Effector CD4-positive, alpha-beta T cell (primary cell): ENCODE data around the gene KLK3.

Experiments used
- DNase-seq: peaks from one replicate; pipeline ENCODE4 v3.0.0-alpha.2; 2020

KLK3 gene

DNA sequence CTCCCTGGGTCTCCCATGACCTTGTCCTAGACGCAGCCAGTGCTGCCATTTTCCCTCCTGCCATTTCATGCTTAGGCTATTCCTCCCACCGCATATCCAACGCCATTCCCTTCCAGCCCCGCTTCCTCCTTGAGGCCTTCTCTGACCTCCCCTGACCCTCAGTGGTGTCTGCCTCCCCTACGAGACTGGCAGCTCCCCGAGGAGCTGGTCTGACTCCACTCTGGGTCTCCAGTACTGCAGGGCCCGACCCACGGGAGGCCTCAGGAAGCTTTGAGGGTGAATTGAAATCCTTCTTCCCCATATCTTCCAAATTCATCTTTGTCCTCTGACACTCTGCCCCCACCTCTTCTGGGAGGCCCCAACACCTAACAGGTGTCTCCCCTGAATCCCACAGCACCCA is 22.0 kb upstream of the KLK3 start:
- DNase-seq = no peak

DNA sequence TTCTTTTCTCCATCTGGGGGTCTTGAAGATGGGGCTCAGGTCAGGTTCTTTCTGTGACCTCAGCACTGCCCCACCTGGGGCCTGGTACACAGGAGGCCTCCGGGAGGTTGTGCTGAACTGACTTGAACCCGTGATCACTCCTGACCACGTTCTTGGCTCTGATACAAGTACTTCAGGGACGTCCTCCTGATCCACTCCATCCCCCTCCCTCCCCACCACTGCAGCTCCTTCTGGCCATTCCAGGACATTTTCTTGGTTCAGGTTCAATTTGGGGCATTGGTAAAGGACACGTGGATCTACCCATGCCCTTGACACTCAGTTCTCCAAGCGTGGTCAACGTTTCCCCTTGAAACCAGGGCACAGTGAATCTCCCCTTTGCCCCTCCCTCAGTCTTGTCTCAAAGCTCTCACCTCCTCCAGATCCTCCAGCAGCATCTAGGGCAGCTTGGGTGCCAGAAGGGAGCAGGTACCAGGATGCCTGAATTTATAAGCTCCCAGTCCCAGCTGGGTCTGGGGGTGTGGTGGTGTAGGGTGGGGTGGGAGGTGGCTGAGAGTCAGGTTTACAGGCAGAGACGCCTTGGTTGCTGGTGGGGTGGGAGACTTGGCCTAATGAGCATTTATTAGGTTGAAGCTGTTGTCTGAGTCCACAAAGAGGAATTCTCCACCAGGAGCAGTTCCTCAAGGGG is 21.5 kb upstream of the KLK3 start, which contains the start of gene KLK15:
TSS of gene KLK15 (minus strand) at position 458 of the 685 bp plus-strand sequence. CDS start 2,082 bp downstream, outside the sequence.
- DNase-seq = no peak

DNA sequence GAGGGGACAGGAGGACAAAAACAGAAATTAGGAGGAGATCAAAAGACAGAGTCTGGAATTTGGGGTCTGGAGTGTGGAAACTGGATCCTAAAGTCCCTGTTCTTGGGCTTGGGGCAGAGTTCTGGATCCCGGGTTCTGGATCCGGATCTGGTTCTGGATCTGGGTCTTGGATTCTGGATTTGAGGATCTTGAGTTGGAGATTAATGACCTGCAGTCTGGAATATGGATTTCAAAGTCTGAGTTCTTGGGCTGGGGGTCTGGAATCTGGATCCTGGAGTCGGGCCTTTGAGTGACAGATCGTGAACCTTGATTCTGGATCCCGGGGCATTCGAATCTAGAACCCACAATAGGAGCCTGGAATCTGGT is 20.9 kb upstream of the KLK3 start:
- no peak for DNase-seq

DNA sequence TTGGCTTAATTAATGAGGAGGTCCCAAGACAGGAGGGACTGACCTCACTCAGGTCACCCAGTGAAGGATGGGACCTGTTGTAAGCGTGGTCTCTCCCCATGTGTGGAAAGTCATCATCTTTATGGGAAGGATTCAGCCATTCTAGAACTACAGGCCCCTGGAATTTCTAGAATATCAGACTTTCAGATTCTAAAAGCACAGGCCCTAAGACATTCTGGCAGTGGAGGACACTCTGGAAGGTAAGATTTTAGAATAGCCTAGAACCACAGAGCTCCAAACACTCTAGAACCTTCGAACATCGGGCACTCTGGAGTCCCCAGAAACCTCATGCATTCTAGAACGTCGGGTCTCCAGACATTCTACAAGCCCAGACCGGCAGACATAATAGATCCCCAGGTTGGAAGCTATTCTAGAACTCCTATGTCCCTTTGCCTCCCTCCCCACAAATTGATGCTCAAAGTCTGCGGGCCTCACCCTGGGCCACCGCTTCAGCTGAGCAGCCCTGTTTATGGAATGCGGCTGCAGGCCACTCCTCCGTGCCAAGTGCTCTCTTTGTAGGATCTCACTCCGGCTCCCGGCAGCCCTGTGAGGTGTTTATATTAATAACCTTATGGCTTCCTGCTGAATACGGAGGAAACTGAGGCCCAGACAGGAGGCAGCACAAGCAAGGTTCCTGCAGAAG is 19.5 kb upstream of the KLK3 start:
- DNase-seq = no peak

DNA sequence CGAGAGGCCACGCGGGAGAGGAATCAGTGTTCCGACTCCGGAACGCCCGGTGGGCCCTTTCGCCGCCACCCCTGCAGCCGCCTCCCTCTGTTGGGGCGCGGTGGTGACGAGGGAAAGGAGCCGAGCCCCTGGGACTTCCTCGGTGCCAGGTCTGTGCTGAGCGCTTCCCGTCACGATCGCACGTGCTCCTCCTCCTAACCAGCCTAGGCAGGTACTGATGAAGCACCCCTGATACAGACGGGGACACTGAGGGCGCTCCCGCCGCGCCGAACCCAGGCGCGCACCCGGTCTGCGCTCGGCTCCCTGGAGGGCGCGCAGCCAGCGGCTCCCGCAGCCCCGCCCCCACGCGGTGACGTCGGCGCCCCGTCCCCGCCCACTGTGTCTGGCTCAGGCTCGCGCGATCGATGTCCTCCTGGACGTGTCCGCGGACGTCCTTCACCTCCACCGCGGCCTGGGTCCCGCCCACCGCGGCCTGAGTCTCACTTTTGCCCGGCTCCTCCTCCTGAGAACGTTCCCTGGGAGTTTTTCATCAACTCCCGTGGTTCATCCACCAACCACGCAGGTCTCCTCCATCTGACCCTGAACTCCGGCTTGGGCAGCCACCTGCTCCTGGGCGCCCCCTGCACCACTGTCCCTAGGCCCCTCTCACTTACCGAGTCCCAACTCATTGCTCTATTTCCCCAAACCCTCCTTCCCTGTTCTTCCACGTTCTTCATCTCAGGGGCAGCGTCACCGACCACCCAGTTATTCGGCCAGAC is 18.8 kb upstream of the KLK3 start:
- peak; percentile 39 for DNase-seq

DNA sequence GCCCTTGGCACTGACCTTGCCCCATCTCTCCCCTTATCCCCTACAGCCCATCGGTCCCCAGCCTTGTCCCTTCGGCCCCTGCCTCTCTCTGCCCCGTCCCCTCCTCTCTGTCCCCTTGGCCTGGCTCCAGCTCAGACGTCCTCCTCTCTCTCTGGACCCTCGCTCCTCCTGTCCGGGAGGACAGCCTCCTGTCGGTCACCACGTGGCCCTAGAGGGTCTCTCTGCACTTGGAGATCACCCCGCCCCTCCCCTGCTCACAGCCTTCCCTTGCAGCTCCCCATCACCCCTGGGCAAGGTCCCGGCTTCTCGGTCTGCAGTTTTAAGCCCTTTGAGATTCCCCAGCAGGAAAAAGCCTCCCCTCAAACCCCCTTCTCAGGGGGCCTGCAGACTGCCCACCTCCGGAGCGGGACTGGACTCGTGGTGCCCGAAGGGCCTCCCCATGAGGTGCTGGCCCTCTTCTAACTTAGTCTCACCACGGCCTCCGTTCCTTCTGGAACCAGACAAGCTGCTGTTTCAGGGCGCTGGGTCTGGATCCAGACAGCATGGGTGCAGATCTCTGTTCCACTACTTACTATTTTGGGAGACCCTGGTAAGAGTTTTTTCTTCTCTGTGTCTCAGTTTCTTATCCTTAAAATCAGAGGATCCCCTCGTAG is 18.0 kb upstream of the KLK3 start:
- no peak for DNase-seq

DNA sequence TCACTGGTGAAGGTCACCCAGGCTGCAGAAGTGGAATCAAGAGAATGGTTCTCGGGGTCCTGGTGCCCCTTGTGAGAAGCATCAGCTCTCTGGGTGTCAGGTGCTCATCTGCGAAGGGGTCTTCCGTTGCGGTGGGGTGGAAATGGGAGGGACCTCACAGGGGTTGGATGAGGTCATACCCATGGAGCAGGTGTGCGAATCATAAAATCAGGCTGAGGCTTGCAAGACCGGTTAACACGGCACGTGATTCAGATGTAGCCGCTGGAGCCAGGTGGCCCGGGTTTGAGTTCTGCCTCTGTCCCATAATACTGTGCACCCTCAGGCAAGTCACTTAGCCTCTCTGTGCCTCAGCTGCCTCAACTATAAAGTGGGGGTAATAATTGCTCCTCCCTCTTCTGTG is 17.4 kb upstream of the KLK3 start:
- no peak for DNase-seq

DNA sequence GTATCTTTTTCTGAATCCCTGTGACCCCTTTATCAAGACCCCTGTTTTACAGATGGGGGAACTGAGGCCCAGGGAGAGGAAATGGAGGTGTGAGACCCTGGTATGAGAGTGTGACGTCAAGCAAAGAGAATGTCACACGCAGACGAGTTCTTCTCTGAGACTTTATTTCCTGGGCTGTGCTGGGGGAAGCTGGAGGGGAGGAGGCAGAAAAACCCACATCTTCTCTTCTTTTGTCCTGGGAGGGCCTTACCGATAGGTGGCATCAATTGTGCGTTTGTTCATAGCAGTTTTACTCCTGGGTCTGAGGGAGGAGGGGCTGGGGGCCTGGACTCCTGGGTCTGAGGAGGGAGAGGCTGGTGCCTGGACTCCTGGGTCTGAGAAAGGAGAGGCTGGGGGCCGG is 16.5 kb upstream of the KLK3 start:
- DNase-seq = no peak

DNA sequence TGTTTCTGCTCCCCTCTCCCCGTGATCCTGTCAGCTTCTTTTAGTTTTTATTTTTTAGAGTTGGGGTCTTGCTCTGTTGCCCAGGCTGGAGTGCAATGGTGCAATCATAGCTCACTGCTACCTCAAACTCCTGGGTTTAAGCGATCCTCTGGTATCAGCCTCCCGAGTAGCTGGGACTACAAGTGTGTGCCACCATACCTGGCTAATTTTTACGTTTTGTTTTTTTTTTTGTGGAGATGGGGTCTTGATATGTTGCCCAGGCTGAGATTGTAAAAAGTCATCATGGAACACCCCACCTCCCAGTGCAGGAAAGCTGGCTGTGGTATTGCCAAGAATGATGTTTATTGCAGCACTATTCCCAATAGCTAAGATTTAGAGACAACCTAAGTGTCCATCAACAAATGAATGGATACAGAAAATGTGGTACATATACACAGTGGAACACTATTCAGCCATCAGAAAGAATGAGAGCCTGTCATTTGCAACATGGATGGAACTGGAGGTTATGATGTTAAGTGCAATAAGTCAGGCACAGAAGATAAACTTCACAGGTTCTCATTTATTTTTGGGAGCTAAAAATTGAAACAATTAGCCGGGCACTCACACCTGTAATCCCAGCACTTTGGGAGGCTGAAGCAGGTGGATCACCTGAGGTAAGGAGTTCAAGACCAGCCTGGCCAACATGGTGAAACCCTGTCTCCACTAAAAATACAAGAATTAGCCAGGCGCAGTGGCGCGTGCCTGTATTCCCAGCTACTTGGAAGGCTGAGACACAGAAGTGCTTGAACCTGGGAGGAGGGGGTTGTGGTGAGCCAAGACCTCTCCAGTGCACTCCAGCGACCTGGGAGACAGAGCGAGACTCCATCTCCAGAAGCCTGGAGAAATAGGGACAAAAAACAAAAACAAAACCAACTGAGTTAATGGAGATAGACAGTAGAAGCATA is 14.7 kb upstream of the KLK3 start:
- DNase-seq = no peak

DNA sequence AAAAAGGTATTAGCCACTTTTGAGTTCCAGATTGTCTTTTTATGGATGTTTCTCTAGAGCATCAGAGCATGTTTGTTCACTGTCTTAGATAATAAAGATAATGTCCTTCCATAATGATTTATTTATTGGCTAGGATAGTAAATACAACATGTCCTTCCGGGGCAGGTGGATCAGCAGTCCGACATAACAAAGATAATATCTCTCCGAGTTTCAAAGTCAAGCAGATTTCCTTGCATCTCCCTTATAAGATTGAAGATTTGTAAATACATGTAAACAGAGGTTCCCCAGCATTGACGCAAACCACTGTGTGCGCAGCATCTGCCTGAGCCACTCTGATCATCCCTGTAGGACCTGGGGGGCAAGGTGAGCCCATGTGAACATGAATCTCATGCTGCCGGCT is 12.6 kb upstream of the KLK3 start:
- DNase-seq = no peak

DNA sequence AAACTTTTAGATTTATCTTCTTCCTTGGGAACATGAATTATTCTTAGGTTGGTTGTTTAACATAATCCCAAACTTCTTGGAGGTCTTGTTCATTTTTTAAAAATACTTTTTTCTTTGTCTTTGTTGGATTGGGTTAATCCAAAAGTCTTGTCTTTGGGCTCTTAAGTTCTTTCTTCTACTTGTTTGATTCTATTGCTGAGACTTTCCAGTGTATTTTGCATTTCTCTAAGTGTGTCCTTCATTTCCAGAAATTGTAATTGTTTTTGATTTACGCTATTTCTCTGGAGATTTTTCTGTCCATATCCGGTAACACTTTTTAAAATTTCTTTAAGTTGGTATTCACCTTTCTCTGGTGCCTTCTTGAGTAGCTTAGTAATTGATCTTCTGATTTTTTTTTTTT is 11.5 kb upstream of the KLK3 start:
- no peak for DNase-seq

DNA sequence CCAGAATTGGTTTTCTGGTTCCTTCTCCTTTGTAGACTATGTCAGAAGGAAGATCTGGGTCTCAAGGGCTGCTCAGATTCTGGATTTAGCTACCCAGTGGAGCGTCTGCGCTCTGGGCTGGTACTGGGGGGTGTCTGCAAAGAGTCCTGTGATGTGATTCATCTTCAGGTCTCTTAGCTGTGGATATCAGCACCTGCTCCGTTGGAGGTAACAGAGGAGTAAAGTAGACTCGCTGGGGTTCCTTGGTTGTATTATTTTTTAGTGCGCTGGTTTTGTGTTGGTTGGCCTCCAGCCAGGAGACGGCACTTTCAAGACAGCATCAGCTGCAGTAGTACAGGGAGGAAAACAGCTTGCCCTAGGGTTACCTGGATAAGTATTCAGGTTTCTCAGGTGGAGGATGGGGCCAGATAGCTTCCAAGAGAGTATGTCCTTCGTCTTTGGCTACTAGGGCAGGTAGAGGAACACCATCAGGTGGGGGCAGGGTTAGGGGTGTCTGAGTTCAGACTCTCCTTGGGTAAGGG is 11.0 kb upstream of the KLK3 start:
- no peak for DNase-seq

DNA sequence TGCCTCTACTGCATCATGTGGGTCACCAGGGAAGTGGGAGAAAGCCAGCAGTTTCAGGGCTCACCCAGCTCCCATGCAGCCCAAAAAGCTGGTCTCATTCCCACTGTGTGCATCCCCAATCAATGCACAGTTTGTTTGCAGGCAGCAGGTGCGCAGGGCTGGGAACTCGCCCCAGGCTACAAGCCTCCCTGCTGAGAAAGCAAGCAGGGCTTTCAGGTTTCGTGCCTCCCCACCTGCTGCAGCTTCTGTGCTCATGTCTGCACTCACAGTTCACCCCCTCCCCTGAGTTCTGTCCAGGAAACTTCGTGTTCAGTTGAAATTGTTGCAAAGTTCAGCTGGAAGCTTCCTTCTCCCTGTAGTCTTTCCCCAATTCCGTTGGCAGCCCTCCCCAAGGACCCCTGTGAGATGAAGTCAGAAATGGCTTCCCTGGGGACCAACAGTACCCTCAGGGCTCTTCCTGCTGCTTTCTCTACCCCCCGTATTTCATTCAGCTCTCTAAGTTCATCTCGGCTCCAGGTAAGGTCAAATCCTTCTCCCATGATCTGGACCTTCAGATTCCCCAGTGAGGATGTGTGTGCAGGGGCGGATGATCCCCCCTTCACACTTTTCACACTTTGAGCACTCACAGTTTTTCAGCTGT is 10.3 kb upstream of the KLK3 start:
- no peak for DNase-seq

DNA sequence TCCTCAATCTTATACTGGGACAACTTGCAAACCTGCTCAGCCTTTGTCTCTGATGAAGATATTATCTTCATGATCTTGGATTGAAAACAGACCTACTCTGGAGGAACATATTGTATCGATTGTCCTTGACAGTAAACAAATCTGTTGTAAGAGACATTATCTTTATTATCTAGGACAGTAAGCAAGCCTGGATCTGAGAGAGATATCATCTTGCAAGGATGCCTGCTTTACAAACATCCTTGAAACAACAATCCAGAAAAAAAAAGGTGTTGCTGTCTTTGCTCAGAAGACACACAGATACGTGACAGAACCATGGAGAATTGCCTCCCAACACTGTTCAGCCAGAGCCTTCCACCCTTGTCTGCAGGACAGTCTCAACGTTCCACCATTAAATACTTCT is 4.0 kb upstream of the KLK3 start:
- DNase-seq = no peak

DNA sequence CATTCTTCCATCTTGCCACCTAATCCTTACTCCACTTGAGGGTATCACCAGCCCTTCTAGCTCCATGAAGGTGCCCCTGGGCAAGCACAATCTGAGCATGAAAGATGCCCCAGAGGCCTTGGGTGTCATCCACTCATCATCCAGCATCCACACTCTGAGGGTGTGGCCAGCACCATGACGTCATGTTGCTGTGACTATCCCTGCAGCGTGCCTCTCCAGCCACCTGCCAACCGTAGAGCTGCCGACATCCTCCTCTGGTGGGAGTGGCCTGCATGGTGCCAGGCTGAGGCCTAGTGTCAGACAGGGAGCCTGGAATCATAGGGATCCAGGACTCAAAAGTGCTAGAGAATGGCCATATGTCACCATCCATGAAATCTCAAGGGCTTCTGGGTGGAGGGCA is 3.1 kb upstream of the KLK3 start:
- DNase-seq = no peak

DNA sequence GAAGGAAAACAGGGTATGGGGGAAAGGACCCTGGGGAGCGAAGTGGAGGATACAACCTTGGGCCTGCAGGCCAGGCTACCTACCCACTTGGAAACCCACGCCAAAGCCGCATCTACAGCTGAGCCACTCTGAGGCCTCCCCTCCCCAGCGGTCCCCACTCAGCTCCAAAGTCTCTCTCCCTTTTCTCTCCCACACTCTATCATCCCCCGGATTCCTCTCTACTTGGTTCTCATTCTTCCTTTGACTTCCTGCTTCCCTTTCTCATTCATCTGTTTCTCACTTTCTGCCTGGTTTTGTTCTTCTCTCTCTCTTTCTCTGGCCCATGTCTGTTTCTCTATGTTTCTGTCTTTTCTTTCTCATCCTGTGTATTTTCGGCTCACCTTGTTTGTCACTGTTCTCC is 2.7 kb downstream of the KLK3 start:
- no peak for DNase-seq

DNA sequence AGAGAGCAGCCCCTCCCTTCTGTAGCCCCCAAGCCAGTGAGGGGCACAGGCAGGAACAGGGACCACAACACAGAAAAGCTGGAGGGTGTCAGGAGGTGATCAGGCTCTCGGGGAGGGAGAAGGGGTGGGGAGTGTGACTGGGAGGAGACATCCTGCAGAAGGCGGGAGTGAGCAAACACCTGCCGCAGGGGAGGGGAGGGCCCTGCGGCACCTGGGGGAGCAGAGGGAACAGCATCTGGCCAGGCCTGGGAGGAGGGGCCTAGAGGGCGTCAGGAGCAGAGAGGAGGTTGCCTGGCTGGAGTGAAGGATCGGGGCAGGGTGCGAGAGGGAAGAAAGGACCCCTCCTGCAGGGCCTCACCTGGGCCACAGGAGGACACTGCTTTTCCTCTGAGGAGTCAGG is 4.2 kb downstream of the KLK3 start:
- DNase-seq = no peak

DNA sequence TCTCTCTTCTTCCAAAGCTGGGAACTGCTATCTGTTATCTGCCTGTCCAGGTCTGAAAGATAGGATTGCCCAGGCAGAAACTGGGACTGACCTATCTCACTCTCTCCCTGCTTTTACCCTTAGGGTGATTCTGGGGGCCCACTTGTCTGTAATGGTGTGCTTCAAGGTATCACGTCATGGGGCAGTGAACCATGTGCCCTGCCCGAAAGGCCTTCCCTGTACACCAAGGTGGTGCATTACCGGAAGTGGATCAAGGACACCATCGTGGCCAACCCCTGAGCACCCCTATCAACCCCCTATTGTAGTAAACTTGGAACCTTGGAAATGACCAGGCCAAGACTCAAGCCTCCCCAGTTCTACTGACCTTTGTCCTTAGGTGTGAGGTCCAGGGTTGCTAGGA is 5.1 kb downstream of the KLK3 start:
- DNase-seq = no peak

DNA sequence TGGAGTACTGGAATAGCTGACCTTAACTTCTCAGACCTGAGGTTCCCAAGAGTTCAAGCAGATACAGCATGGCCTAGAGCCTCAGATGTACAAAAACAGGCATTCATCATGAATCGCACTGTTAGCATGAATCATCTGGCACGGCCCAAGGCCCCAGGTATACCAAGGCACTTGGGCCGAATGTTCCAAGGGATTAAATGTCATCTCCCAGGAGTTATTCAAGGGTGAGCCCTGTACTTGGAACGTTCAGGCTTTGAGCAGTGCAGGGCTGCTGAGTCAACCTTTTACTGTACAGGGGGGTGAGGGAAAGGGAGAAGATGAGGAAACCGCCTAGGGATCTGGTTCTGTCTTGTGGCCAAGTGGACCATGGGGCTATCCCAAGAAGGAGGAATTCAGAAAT is 6.3 kb downstream of the KLK3 start:
- DNase-seq = no peak

DNA sequence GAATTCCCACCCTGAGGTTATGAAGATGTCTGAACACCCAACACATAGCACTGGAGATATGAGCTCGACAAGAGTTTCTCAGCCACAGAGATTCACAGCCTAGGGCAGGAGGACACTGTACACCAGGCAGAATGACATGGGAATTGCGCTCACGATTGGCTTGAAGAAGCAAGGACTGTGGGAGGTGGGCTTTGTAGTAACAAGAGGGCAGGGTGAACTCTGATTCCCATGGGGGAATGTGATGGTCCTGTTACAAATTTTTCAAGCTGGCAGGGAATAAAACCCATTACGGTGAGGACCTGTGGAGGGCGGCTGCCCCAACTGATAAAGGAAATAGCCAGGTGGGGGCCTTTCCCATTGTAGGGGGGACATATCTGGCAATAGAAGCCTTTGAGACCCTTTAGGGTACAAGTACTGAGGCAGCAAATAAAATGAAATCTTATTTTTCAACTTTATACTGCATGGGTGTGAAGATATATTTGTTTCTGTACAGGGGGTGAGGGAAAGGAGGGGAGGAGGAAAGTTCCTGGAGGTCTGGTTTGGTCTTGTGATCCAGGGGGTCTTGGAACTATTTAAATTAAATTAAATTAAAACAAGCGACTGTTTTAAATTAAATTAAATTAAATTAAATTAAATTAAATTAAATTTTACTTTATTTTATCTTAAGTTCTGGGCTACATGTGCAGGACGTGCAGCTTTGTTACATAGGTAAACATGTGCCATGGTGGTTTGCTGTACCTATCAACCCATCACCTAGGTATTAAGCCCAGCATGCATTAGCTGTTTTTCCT is 7.0 kb downstream of the KLK3 start:
- no peak for DNase-seq

DNA sequence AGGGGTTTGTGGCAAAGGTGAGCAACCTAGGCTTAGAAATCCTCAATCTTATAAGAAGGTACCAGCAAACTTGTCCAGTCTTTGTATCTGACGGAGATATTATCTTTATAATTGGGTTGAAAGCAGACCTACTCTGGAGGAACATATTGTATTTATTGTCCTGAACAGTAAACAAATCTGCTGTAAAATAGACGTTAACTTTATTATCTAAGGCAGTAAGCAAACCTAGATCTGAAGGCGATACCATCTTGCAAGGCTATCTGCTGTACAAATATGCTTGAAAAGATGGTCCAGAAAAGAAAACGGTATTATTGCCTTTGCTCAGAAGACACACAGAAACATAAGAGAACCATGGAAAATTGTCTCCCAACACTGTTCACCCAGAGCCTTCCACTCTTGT is 14.8 kb downstream of the KLK3 start:
- DNase-seq = no peak
